SIG-M5 (cell line): Measurements from ENCODE around the gene ISOC1.

ENCODE experiments used
- DNase-seq: peaks from one replicate; lab custom pipeline; 2025; lab: John Stamatoyannopoulos, UW

Gene ISOC1

DNA sequence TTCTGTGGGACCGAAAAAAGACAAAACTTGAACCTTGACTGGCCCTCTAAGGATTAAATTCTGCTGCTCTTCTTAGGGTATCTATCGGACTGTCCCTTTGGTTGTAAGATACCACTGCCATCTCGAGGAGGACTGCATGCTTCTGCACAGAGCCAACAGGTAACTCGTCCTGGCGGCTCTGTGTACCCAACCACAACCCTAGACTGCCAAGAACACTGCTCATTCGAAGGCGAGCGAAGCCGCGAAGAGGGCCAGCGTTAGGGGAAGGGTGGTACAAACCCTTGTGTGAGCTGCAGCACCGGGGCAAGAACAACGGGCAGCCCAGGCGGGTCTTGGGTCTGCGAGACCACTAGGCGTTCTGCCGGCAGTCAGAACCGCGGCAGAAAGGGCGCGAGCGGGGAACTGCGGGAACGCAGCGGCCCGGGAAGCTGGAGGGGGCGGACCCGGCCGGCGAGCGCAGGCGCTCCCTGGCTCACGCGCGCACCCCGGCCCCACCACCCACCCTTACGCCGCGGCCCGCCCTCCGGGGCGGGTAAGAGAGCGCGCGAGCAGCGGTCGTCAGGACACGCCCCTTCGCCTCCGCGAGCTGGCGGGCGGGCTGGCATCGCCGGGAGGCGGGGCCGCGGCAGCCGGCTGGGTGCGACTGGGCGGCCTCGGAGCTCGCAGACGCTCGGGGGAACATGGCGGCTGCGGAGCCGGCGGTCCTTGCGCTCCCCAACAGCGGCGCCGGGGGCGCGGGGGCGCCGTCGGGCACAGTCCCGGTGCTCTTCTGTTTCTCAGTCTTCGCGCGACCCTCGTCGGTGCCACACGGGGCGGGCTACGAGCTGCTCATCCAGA is at the start of gene ISOC1:
Gene ISOC1, plus strand, starts transcription at position 663 of the 837 bp plus-strand sequence. Its CDS starts 18 bp downstream, at position 681.
- DNase-seq = peak; percentile 44

DNA sequence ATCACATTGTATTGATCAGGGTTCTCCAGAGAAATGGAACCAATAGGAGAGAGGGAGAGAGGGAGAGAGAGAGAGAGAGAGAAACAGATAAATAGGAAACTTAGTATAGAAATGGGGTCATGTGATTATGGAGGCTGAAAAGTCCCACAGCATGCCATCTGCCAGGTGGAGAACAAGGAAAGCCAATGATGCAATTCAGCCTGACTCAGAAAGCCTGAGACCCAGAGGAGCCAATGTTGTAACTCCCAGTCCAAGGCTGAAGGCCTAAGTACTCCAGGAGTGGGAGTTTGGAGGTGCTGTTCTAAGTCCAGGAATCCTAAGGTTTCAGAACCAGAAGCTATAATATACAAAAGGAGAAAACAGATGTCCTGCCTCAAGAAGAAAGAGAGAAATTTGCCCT is 48.4 kb upstream of the ISOC1 start:
- no peak for DNase-seq

DNA sequence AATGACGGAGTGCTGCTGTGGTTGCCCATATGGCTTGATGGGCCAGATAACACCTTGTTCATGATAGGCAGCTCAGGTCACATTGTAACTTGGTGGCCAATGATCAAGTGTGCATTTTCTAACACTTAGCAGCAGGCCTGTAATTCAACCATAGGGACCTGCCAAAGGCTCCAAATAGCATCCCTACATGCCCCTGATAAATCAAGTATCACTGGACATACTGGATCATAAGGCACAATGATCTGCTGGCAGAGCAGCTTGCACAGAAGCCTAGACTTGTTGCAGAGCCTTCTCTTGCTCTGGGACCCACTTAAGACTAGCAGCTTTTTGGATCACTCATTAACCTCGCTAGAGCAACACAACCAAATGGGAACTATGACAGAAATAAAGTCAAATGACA is 46.0 kb upstream of the ISOC1 start:
- no peak for DNase-seq

DNA sequence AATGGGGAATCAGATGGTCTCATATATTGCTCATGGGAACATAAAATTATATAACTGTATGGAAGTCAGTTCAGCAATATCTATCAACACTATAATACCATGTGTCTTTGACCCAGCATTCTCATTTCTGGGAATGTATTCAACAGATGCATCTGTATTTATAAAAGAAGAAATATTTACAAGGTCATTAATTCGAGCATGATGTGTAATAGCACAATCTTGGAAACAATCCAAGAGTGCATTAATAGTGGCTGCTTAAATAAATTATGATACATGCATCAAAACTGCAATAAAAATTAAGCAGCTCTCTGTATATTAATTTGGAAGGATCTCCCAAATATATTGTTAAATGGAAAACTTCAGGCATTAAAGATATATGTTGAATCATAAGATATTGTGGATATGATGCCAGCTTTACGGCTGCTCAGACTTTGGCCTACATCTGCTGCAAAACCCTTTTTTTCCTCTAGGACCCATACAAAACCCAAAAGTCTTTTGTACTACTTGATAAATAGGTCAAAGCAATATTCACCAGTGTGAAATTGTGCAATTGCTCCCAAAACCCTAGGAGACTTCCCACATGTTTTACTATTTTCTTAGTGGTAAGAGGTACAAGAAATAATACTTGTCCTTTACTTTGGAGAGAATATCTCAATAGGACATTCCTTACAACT is 45.3 kb upstream of the ISOC1 start:
- DNase-seq = no peak

DNA sequence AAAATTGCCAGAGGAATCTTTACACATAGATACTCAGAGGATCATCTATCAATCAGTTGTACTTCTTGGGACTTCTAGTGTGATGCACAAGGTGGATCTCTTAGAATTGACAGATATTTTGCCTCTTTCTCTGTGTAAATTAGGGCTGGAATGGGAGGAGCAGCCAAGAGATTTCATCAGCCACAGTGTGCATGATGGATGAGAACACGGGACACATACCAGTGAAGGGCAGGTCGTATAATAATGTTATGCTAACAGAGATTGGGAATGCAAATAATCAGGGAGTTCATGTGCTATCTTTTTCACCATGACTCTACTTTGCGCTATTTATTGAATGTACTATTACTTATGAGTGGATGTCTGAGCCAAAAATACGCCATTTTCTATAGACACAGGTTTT is 43.3 kb upstream of the ISOC1 start:
- DNase-seq = no peak

DNA sequence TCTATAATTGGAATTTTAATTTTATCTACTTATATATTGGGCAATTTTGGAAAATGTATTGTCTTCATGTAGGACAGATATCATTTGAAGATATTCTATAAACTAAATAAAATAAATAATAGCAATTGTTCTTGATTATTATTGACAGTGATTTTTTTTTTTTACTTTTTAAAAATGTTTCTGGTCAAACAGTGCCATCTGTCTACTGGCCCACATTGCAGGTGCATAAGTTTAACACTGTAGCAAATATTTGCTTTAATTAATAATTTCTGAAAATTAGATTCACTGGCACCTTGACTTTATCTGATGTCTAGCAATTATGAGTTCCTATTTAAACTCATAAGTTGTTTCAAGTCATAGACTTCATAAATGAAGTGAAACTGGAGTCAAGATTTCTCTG is 41.1 kb upstream of the ISOC1 start:
- DNase-seq = no peak

DNA sequence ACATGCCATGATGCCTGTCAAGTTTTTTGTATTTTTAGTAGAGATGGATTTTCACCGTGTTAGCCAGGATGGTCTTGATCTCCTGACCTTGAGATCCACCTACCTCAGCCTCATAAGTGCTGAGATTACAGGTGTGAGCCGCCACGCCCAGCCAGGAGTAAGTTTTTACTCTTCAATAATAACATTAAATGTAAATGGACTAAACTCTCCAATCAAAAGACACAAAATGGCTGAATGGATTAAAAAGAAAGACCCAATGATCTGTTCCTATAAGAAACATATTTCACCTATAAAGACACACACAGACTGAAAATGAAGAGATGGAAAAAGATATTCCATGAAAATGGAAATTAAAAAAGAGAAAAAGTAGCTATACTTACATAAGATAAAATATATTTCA is 37.2 kb upstream of the ISOC1 start:
- no peak for DNase-seq

DNA sequence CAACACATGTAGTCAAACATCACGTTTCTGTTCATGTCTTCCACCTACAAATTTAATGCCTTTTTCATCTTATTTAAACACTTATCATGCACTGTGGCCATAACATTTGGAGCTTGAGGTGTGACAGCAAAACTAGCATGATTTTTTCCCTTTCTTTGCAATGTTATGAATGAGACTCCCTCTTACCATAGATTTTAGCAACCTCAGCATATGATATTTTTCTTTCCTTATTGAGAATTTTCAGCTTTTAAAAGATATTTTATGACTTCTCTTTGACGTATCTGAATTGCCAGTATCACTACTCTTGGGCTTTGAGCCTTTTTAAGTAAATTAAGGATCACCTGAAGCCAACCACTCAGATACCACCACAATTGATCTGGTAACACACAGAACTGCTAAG is 32.7 kb upstream of the ISOC1 start:
- no peak for DNase-seq

DNA sequence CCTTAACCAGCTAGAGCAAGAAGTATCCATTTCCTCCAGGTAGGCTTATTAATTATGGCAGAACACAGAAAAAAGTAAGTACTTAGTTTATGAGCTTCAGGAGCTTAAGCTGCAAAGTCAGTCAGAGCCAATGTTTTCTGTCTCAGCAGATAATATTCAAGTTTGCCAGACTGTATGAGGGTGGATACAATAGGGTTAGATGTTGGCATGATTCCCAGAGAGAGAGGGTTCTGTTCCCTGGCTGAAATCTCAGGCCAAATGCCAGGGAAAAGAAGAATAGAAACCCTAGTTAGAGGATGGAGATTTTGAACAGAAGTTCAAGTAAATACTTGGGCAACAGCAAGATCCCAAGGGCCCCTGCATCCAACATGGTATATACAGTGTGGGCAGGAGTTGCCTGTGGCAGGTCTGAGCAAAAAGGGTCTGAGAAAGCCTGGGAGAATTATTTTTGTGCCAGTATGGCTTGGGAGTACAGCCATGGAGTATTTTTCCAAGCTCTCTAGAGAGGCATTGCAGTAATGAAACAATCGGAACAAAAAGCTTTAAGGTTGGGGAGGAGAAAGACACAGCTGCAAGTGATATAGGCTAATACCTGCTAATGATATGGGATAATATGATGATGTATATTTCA is 31.0 kb upstream of the ISOC1 start:
- no peak for DNase-seq

DNA sequence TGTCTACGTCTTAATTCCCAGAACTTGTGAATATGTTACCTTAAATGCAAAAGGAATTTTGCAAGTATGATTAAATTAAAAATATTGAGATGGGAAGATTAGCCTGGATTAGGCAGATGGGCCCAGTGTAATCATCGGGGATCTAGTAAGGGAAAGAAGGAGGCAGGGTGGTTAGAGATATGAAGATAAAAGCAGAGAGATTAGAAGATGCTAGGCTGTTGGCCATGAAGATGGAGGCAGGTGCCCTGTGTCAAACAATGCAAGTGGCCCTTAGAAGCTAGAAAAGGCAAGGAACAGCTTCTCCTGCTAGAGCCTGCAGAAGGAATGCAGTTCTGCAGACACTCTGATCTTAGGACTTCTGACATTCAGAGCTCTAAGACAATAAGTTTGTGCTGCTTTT is 28.8 kb upstream of the ISOC1 start:
- no peak for DNase-seq

DNA sequence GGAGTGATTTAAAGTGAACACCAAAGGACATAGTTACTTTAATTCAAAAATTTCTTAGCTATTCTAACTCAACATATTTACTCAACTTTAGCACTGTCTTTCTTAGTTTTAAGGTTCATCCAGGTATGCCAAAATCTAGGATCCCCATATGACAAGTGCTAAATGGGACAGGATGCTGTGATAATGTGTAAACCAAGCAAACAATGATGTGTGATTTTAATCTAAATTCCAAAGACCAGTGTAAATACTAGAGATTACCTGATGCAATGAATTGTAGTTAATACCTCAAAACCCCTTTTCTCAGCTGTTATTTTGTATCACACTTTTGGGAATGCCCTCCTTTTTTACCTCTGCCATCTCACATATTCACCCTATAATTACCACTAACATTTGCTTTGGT is 26.8 kb upstream of the ISOC1 start:
- DNase-seq = no peak

DNA sequence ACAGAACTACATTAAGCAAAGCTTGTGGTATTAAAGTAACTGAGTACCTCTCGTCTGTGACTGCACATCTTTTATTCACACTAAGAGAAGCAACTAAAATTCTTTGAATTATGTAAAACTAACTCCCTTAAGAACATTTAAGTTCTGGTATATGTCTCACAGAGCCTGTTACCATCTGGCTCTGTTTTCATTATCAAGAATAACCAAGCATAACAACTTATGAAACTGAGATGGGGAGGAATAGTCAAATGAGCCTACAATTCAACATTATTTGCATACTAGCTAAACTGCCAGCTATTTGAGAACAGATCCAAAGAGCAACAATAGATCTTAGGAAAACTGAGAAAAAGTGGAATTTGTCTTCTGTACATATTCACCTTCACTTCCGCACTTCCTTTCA is 25.3 kb upstream of the ISOC1 start:
- no peak for DNase-seq

DNA sequence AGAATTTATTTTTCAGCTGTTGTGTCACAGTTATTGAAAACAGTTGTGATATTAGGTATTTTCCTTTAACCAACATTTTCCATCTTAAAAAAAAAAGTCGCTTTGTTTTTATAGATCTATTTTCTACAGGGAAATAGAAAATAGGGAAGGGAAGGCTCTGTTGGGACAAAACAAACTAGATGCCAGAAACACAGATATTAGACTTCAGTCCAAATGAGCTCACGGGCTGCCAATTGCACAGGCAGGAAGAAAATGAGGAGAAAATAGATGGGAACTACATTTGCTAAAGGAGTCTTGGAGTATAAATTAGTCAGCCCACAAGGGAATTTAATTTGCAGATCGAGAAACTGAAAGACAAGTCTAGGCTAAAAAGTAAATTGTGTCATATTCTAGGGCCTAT is 21.4 kb upstream of the ISOC1 start:
- no peak for DNase-seq

DNA sequence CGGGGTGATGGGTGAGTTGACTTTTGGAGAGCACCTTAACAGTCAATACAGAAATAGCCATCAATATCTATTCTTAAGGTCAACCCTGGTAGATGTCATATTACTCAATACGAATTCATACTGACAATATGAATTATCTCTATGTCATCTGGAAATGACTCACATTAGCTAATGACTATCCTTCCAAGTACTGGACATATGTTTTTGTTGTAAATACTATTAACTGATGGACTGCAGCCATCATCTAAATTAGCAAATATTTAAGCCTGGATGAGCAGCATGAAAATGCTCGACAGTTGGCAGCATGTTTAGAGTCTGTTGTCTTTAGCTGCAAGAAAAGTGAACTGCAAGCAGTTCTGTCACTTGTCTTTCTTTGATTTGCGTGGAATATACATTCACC is 19.6 kb upstream of the ISOC1 start:
- DNase-seq = no peak

DNA sequence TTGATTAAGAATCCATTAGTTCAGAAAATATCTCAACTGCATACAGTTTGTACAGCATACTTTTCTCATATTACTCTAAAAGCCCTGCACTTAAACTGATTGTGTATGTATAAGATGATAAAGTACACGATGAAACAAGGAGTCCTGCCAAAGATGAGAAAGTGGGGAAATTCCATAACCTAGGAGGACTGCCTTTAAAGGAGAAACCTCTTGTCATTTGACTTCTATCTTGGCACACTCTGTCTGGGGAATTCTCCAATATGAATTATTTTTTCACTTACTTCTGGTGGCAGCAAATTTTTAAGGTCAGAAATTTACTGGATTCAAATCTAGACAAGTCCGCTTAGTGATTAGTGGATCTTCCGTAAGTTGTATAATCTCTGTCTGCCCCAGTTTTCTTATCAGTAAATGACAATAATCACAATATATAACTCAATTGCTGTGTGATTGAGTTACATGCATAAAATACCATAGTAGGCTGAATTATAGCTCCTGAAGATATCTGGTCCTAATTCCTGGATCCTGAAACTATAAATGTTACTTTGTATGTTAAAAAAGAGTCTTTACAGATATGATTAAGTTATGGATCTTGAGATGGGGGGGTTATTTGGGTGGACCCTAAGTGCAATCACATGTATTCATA is 17.0 kb upstream of the ISOC1 start:
- DNase-seq = no peak

DNA sequence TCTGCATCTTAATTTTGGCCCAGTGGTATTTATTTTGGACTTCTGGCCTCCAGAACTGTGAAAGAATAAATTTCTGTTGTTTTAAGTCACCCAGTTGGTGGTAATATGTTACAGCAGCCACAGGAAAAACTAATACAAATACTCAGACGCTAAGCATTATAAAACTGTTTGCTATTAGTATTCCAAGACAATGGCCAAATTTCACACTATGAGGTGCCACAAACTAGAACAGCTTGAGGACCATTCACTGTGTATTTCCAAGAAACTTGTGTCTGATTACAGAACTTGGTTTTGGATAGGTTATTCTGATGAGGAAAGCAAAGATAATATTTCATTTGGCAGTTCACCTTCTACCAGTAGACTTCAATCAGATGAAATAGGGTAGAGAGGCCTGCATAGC is 16.3 kb upstream of the ISOC1 start:
- no peak for DNase-seq

DNA sequence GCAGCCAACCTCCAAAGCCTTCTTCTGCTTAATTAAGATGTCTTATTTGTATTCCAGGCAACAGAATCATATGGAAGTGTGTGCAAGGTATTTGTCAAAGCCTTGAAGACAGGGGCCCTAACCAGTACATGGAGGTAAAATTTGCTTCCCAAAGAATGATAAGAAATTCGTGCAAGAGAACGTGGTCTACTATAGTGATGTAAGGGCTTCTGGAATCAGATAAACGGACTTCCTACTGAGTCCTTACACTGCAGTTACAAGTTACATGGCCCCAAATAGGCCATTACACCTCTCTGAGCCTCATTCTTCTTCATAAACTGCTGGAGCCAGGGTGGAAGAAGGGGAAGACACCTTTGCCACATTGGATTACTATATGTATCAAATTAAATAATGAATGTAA is 15.9 kb upstream of the ISOC1 start:
- DNase-seq = no peak

DNA sequence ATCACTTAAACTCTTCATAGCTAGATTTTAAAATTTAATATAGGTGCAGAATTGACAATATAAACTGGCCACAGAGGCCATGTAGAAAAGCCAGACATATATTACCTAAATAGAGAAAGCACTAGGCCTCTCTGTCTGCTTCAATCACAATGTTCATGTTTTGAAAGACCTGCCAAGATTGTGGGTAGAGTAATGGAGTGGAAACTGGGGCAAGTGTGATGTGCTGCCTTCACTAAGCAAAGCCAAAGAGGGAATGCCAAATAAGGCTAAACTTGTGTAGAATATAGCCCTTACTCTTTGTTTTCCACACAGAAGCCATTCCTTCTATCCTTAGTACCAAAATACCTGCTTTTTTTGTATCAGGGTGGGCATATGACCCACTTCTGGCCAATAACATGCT is 15.1 kb upstream of the ISOC1 start:
- DNase-seq = no peak

DNA sequence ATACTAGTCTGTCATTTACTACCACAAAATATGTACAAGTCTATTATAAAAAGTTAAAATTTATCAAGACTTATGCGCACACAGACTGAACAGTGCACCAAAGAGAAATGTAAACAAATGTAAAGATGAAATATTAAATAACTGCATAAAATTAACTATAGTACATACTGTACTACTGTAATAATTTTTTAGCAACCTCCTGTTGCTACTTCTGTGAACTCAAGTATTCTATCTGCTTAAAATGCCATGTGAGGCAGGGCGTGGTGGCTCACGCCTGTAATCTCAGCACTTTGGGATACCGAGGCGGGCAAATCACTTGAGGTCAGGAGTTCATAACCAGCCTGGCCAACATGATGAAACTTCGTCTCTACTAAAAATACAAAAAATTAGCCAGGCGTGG is 13.8 kb upstream of the ISOC1 start:
- no peak for DNase-seq

DNA sequence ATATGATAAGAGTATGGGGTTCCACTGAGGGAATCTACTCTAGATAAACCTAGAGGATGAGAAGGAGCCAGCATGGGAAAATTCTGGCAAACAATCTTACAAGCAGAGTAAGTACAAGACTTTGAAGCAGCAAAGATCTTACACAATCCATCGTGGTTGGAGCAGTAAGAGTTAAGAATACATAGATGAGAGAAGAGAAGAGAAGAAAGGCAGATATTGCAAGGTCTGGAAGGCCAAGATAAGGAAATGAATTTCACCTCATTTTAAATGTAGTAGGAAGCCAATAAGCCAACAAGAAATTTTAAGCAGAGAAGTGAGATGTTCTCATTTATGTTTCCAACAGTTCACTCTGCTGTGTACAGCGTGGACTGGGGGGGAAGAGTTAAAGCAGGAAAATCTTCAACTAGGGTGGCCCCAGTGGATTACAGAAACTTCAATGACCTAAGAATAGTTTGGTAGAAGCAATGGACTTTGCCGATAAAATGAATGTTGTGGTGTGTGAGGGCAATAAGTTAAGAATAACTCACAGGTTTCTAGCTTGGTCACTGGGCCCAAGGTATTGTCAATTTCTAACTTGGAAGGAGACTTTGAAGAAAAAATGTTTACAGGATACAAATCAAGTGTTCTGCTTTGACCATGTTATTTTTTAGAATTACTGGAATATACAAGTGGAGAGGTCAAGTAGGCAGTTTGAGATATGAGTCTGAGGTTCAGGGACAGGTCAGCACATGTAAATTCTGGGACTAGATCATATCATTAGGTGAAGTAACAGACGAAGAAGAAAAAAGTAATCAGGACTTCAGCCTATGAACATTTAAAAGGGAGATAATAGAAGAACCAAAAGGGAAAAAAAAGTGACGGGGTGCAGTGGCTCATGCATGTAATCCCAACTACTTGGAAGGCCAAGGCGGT is 12.1 kb upstream of the ISOC1 start:
- DNase-seq = no peak
